GM18870 (cell line): ENCODE measurements around the gene FAM20C.
"Not testable (repeated sequence)": the region's sequence is repeated elsewhere in the genome, so short reads cannot be mapped to it uniquely, and the experiment has no call there.

Experiments
- ATAC-seq: cut with Tn5 transposase; IDR thresholded peaks from one replicate; pipeline ENCODE4 v1.9.1; 2021; ENCODE audit warnings: moderate library complexity; ENCODE audit not compliant: unreplicated experiment

FAM20C gene

DNA sequence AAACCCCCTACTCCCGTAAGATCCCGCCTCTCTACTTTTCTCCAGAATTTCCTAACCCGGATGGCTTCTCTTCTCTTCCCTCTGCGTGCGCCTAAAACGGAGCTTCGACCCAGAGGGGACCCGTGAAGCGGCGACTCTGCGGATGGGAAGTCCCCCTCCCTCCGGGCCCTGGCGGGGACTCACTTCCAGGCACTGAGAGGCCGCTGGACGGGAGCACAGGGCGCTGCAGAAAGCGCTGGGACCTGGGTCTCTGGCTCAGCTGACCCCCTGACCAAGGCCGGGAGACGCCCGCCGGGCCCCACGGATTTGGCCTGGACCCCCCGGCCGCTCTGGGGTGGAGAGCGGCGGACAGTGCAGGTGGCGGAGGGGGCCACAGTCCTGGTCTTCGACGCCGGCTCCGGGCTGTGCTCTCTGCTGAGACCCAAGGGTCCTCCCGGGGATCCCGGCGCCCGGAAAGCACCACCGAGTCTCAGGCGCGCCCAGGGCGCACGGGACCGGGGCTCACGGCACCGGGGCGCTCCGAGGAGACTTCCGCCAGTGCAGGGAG lies 96.9 kb downstream of the FAM20C start:
- ATAC-seq = no peak

- ATAC-seq = no peak
Observed at GRCh38 chr7:289756-290553, 97.6 kb downstream of the FAM20C start, which contains the start of gene FOXL3. Gene FOXL3 (plus strand): TSS chr7:290170. CDS start chr7:290170, 0 bp downstream.

DNA sequence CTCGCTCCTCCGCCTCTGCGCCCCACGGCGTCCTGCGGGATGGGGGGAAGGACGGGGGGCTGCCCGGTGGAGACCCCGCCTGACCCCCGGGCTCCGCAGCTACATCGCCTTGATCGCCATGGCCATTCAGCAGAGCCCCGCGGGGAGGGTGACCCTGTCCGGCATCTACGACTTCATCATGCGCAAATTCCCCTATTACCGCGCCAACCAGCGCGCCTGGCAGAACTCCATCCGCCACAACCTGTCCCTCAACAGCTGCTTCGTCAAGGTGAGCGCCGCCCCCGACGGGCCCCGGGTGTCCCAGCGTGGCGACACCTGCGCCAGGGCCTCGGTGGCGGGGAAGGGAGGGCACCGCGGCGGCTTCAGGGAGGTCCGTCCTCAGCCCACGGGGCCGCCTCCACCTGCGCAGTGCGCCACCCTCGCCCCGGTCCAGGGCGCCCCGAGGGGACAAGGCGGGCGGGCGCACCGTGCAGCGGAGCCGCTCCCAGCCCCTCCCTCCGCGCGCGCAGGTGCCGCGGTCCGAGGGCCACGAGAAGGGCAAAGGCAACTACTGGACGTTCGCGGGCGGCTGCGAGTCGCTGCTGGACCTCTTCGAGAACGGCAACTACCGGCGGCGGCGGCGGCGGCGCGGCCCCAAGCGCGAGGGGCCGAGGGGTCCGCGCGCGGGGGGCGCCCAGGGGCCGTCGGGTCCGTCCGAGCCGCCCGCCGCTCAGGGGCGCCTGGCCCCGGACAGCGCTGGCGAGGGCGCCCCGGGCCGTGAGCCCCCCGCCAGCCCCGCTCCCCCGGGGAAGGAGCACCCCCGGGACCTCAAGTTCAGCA lies 98.4 kb downstream of the FAM20C start:
- ATAC-seq = no peak

- ATAC-seq = no peak
Observed at GRCh38 chr7:291373-292092, 99.2 kb downstream of the FAM20C start.

GRCh38 chr7:292226-292625 lies 99.9 kb downstream of the FAM20C start:
- ATAC-seq = no peak

DNA sequence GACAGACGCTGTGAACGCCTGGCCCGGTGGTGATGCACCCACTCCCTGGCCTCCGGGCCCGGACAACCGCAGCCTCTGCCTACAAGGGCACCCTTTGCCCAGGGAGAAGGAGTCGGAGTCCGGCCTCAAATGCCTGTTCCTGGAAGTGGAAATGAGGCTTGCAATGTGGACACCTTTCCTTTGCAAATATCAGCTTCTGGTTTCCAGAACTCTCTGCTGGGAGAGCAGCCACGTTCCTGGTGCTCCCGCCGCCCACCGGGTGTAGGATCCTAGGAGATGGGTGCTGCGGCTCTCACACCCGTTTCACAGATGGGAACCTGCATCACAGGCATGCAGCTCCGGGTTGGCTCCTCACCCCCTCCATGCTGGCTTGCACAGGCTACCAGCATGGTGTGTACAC lies 100.5 kb downstream of the FAM20C start:
- no peak for ATAC-seq

GRCh38 chr7:293681-294439 lies 101.5 kb downstream of the FAM20C start:
- no peak for ATAC-seq

DNA sequence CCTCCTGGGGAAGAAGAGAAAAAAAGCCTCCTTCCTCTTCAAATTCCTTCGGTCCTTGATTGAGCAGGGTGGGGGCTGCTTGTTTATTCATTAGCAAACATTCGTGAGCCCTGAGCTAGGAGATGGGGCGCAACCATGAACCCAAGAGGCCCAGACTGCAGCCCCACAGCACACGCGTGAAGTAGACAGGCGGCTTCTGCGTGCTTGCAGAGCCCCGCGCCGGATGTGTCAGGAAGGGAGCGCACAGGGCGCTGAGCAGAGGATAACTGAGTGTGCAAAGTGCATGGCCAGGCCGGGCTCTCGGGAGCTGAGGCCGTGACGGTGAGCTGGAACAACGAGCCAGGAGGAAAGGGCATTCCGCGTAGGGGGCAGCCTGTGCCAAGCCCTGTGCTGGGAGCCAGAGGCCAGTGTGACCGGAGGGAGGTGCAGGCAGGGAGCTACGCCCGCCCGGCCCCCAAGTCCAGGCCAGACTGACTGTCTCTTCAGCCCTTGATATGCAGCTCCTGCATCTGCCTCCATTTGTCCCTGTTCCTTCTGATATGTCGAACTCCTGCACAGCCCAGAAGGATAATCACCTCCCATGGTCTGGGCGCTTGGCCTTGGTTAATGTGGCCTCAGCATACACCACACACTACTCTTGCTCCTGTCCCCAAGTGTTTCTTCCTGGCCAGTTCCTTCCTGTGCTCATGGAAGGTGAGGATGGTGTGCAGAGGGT lies 102.2 kb downstream of the FAM20C start:
- ATAC-seq = no peak

GRCh38 chr7:295155-296154 lies 103.1 kb downstream of the FAM20C start:
- ATAC-seq = no peak

GRCh38 chr7:296373-296945 lies 104.1 kb downstream of the FAM20C start:
- ATAC-seq = no peak

- not testable (repeated sequence) for ATAC-seq
Observed at GRCh38 chr7:297141-297540, 104.8 kb downstream of the FAM20C start.

GRCh38 chr7:297611-298374 lies 105.4 kb downstream of the FAM20C start:
- ATAC-seq = no peak

DNA sequence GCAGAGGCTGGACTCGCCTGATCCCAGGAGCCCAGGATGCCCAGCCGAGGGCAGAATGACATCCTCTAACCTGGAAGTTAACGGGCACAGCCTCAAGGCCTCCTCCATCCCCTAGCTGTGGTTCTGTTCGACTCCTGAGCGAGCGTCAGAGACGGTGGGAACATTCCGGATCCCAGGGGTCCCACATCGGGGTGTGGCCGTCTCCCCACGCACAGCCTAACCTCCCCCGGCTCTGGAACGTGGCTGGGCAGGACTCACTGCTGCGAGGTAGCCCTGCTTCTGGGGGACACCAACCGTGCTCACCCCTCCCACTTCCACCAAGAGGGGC lies 106.0 kb downstream of the FAM20C start:
- no peak for ATAC-seq

- no peak for ATAC-seq
Observed at GRCh38 chr7:298743-299142, 106.4 kb downstream of the FAM20C start.

GRCh38 chr7:299169-299568 lies 106.8 kb downstream of the FAM20C start:
- ATAC-seq = no peak

DNA sequence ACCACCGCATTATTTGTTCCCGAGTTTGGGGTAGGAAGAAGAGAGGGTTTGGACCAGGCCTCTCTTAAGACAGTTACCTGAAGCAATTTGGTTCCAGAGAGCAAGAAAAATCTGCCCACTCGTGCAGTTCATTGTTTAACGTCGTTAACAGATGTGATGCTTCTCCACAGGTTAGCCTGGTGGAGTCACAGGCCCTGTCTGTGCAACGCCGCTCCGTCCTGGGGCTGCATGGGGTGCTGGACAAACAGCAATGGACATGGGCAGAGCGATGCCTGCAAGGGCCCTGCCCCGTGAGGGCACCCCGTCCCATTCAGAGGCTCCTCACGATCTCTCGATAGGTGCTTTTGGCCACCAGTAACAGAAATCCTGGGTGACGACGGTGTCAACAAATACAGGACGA lies 107.3 kb downstream of the FAM20C start:
- ATAC-seq = no peak

DNA sequence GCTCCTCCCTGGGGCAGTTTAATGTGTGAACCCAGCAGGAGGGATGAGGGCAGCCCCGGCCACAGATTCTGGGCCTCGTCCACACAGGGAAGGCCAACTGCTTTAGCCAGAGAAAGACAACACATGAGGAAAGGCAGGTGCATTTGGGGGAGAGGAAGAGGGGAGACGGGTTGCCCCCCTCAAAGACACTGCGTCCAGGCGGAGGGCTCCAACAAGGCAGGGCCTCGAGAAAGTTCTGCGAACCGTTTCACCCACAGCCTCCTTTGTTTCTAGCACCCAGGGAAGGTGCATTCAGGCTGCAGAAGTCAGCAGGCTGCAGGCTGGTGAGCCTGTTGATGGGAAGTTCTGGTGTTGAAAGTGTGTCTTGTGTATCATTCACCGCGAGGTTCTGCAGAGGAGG lies 107.7 kb downstream of the FAM20C start:
- no peak for ATAC-seq
